ENCODE measurements around the gene CARNS1.

DNA sequence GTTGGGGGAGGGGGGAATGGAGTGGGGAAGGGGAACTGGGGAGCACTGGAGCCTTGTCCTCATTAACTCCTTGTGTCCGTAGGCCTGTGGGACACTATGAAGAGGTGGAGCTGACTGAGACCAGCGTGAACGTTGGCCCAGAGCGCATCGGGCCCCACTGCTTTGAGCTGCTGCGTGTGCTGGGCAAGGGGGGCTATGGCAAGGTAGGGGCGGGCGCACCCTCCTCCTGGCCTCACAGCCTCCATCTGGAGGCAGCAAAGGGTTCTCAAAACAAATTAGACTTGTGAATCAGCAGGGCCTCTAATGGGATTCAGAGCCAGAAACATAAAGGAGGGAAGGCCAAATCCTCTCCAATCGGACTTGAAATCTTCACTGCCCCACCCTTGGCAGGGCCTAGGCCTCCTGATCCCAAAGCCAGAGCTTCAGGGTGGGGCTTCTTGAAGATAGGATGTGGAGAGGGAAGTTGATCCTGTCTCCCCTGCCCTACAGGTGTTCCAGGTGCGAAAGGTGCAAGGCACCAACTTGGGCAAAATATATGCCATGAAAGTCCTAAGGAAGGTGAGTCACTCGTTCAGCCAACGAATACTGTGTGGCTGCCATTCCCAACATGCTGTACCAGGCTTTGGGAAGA is 13.7 kb downstream of the CARNS1 start:
- TF ChIP-seq CTCF (IDR thresholded peaks at IDR 0.05; ENCODE audit: insufficient read depth, low read length) (no peak), GABPA (IDR thresholded peaks at IDR 0.05; ENCODE audit: low read depth) (no peak), POLR2AphosphoS5 (IDR thresholded peaks at IDR 0.05; ENCODE audit: low read depth) (no peak), REST (IDR thresholded peaks at IDR 0.05; ENCODE audit: insufficient replicate concordance, low read depth) (no peak)

All from HL-60 (cell line).